HUES64 (cell line): Measurements from ENCODE around the gene DRC7. TPM values are rescaled to one million over a fixed set of nuclear protein-coding genes. Genes with fewer than 3 reads are reported as not detected.

Experiments
- H3K27ac ChIP-seq: 2 replicates; pipeline ENCODE4 v1.7.0; 2013; ENCODE audit warnings: low read depth, low read length, inconsistent platforms
- H3K27me3 ChIP-seq: 2 replicates; pipeline ENCODE4 v1.6.1; 2013; ENCODE audit warnings: mild to moderate bottlenecking, low read length; ENCODE audit not compliant: insufficient read depth
- H3K36me3 ChIP-seq: 2 replicates; pipeline ENCODE4 v1.6.1; 2013; ENCODE audit warnings: mild to moderate bottlenecking, low read length; ENCODE audit not compliant: insufficient read depth
- H3K4me1 ChIP-seq: 2 replicates; pipeline ENCODE4 v1.6.1; 2013; ENCODE audit warnings: mild to moderate bottlenecking, low read length, moderate library complexity; ENCODE audit not compliant: insufficient read depth
- H3K4me3 ChIP-seq: 2 replicates; pipeline ENCODE4 v1.5.1; 2013; ENCODE audit warnings: mild to moderate bottlenecking, low read length, moderate library complexity
- H3K9ac ChIP-seq: 2 replicates; pipeline ENCODE4 v1.6.1; 2013; ENCODE audit warnings: mild to moderate bottlenecking, low read depth, low read length
- H3K9me3 ChIP-seq: 2 replicates; pipeline ENCODE4 v1.6.1; 2013; ENCODE audit warnings: low read depth, low read length; ENCODE audit not compliant: insufficient read depth
- whole genome bisulfite sequencing: fragments of 150-250, 120-280 bp; methylation state at CpG from one replicate; pipeline ENCODE4 v1.1.7; 2013; ENCODE audit warnings: missing lambda C conversion rate; 5-methylcytosine and 5-hydroxymethylcytosine counted together
- polyA plus RNA-seq, 2 experiments: library from polyadenylated mRNA; stranded (reverse); fragments of 50-300 nt; gene quantifications; one replicate each; pipeline ENCODE4 v1.2.3, GENCODE V29; 2013

Gene DRC7
- 0.10 TPM for polyA plus RNA-seq (2013, experiment 1 of 2)
- not detected for polyA plus RNA-seq (2013, experiment 2 of 2)

GRCh38 chr16:57694725-57695679 lies at the start of gene DRC7:
TSS of gene DRC7 (plus strand) at chr16:57694806. CDS start at chr16:57697950, 3,144 bp downstream.
- 50% methylated on average over 8 of the region's 8 CpGs for WGBS
- Histone ChIP-seq H3K27me3 (no peaks in the 10 kb centered on the region), H3K36me3 (no peaks in the 10 kb centered on the region), H3K27ac (no peak within 1 kb of the TSS), H3K4me1 (no peaks in the 10 kb centered on the region), H3K4me3 (peak within 1 kb of the TSS; percentile 27), H3K9ac (no peak within 1 kb of the TSS), H3K9me3 (no peaks in the 10 kb centered on the region)

GRCh38 chr16:57645169-57645568 lies 49.4 kb upstream of the DRC7 start:
- no peak overlapping the region for H3K4me3 ChIP-seq
- 82% methylated on average over 10 of the region's 10 CpGs for WGBS
- no peaks in the 10 kb centered on the region for H3K27me3 ChIP-seq
- H3K9me3 ChIP-seq: no peaks in the 10 kb centered on the region
- H3K9ac ChIP-seq: no peak overlapping the region
- H3K27ac ChIP-seq: no peak overlapping the region
- no peaks in the 10 kb centered on the region for H3K4me1 ChIP-seq
- H3K36me3 ChIP-seq: no peaks in the 10 kb centered on the region

GRCh38 chr16:57645691-57646387 lies 48.8 kb upstream of the DRC7 start:
- Histone ChIP-seq H3K27me3 (no peaks in the 10 kb centered on the region), H3K4me1 (no peaks in the 10 kb centered on the region), H3K27ac (no peak overlapping the region), H3K36me3 (no peaks in the 10 kb centered on the region), H3K9me3 (no peaks in the 10 kb centered on the region), H3K4me3 (no peak overlapping the region), H3K9ac (no peak overlapping the region)
- 75% methylated on average over 23 of the region's 24 CpGs for WGBS

GRCh38 chr16:57646388-57647039 lies 48.1 kb upstream of the DRC7 start:
- H3K36me3 ChIP-seq: no peaks in the 10 kb centered on the region
- H3K9ac ChIP-seq: no peak overlapping the region
- H3K27me3 ChIP-seq: no peaks in the 10 kb centered on the region
- no peaks in the 10 kb centered on the region for H3K9me3 ChIP-seq
- 88% methylated on average over 13 of the region's 14 CpGs for WGBS
- no peaks in the 10 kb centered on the region for H3K4me1 ChIP-seq
- H3K27ac ChIP-seq: no peak overlapping the region
- H3K4me3 ChIP-seq: no peak overlapping the region

- no peaks in the 10 kb centered on the region for H3K9me3 ChIP-seq
- H3K27me3 ChIP-seq: no peaks in the 10 kb centered on the region
- H3K36me3 ChIP-seq: no peaks in the 10 kb centered on the region
- H3K9ac ChIP-seq: no peak overlapping the region
- H3K27ac ChIP-seq: no peak overlapping the region
- H3K4me3 ChIP-seq: no peak overlapping the region
- no peaks in the 10 kb centered on the region for H3K4me1 ChIP-seq
- 83% methylated on average over 10 of the region's 10 CpGs for WGBS
These were observed 47.3 kb upstream of the DRC7 start for GRCh38 chr16:57647136-57647875.

- Histone ChIP-seq H3K9me3 (no peaks in the 10 kb centered on the region), H3K9ac (no peak overlapping the region), H3K36me3 (no peaks in the 10 kb centered on the region), H3K4me3 (no peak overlapping the region), H3K4me1 (no peaks in the 10 kb centered on the region), H3K27me3 (no peaks in the 10 kb centered on the region), H3K27ac (no peak overlapping the region)
- WGBS: 93% methylated on average over 5 of the region's 5 CpGs
These were observed 46.5 kb upstream of the DRC7 start for GRCh38 chr16:57648125-57648524.

GRCh38 chr16:57648581-57649442 lies 45.8 kb upstream of the DRC7 start:
- H3K27me3 ChIP-seq: no peaks in the 10 kb centered on the region
- no peak overlapping the region for H3K9ac ChIP-seq
- H3K4me1 ChIP-seq: no peaks in the 10 kb centered on the region
- 44% methylated on average over 18 of the region's 18 CpGs for WGBS
- H3K27ac ChIP-seq: no peak overlapping the region
- H3K36me3 ChIP-seq: no peaks in the 10 kb centered on the region
- no peaks in the 10 kb centered on the region for H3K9me3 ChIP-seq
- H3K4me3 ChIP-seq: no peak overlapping the region

- H3K4me1 ChIP-seq: no peaks in the 10 kb centered on the region
- WGBS: 94% methylated on average over 6 of the region's 6 CpGs
- H3K9ac ChIP-seq: no peak overlapping the region
- H3K27me3 ChIP-seq: no peaks in the 10 kb centered on the region
- H3K9me3 ChIP-seq: no peaks in the 10 kb centered on the region
- no peaks in the 10 kb centered on the region for H3K36me3 ChIP-seq
- no peak overlapping the region for H3K4me3 ChIP-seq
- no peak overlapping the region for H3K27ac ChIP-seq
These were observed 45.2 kb upstream of the DRC7 start for GRCh38 chr16:57649443-57649751.

GRCh38 chr16:57649846-57650245 lies 44.8 kb upstream of the DRC7 start:
- Histone ChIP-seq H3K9me3 (no peaks in the 10 kb centered on the region), H3K4me3 (no peak overlapping the region), H3K4me1 (no peaks in the 10 kb centered on the region), H3K36me3 (no peaks in the 10 kb centered on the region), H3K27ac (no peak overlapping the region), H3K27me3 (no peaks in the 10 kb centered on the region), H3K9ac (no peak overlapping the region)
- WGBS: 93% methylated on average over 7 of the region's 7 CpGs
